ENCODE results near the gene CDC14A. TPM values are rescaled to one million over a fixed set of nuclear protein-coding genes. Genes with fewer than 3 reads are reported as not detected.
A peak's percentile ranks its signal among the peaks of the same experiment; 100 is the strongest.

CDC14A gene
- total RNA-seq, 2 donors from 2014 or later, result 9.6 to 16.8 TPM

- TF ChIP-seq, protein P1, sequence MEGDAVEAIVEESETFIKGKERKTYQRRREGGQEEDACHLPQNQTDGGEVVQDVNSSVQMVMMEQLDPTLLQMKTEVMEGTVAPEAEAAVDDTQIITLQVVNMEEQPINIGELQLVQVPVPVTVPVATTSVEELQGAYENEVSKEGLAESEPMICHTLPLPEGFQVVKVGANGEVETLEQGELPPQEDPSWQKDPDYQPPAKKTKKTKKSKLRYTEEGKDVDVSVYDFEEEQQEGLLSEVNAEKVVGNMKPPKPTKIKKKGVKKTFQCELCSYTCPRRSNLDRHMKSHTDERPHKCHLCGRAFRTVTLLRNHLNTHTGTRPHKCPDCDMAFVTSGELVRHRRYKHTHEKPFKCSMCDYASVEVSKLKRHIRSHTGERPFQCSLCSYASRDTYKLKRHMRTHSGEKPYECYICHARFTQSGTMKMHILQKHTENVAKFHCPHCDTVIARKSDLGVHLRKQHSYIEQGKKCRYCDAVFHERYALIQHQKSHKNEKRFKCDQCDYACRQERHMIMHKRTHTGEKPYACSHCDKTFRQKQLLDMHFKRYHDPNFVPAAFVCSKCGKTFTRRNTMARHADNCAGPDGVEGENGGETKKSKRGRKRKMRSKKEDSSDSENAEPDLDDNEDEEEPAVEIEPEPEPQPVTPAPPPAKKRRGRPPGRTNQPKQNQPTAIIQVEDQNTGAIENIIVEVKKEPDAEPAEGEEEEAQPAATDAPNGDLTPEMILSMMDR (IDR thresholded peaks at IDR 0.05), result no peak
- no peak for DNase-seq
- H3K4me3 ChIP-seq, result no peak overlapping the region
- H3K36me3 ChIP-seq, result no peaks in the 10 kb centered on the region
- H3K9ac ChIP-seq (ENCODE audit: low read depth in 2 of 2, low read length in 2 of 2), result no peak overlapping the region
- H3K27me3 ChIP-seq, result no peaks in the 10 kb centered on the region
- intact Hi-C loops (cut with DNase I), result loop anchor here (10.0 kb wide), 1 partner anchor 80 kb away; the partner anchor contains the start of gene CDC14A
- no peak overlapping the region for H3K27ac ChIP-seq
- H3K9me3 ChIP-seq, result no peaks in the 10 kb centered on the region
- no peaks in the 10 kb centered on the region for H3K4me1 ChIP-seq
Measured at GRCh38 chr1:100434831-100435230, 82.5 kb downstream of the CDC14A start.

DNA sequence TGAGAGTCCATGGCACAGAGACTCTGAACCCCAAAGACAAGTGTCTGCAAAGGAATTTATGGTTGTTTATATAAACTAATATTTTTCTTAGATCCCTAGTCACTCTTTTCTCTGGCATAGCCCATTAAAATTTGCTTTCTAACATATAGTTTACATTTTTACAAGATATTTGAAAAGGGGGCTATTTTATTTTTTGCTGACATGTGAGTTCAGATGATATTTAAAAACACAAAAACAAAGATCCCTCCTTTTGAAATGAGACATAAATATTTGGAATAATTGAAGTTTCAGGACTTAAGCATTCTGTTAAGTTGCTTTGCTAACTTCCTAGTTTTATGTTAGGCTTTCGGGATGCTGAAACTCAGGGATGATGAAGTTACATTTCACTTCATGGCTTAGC is 86.1 kb downstream of the CDC14A start:
- no peak for DNase-seq
- no peak overlapping the region for H3K9ac ChIP-seq (ENCODE audit: low read depth in 2 of 2, low read length in 2 of 2)
- H3K4me1 ChIP-seq, result no peaks in the 10 kb centered on the region
- H3K27ac ChIP-seq, result no peak overlapping the region
- H3K27me3 ChIP-seq, result no peaks in the 10 kb centered on the region
- intact Hi-C loops (cut with DNase I), result loop anchor here (10.0 kb wide), 1 partner anchor 84 kb away; the partner anchor contains the start of gene CDC14A
- H3K36me3 ChIP-seq, result no peaks in the 10 kb centered on the region
- no peaks in the 10 kb centered on the region for H3K9me3 ChIP-seq
- no peak overlapping the region for H3K4me3 ChIP-seq
- TF ChIP-seq, protein P1 (IDR thresholded peaks at IDR 0.05), result no peak

GRCh38 chr1:100438789-100439188 is 86.5 kb downstream of the CDC14A start:
- H3K27ac ChIP-seq, result no peak overlapping the region
- H3K36me3 ChIP-seq, result no peaks in the 10 kb centered on the region
- TF ChIP-seq, protein P1 (IDR thresholded peaks at IDR 0.05), result no peak
- H3K9ac ChIP-seq (ENCODE audit: low read depth in 2 of 2, low read length in 2 of 2), result no peak overlapping the region
- intact Hi-C loops (cut with DNase I), result loop anchor here (10.0 kb wide), 1 partner anchor 84 kb away; the partner anchor contains the start of gene CDC14A
- no peaks in the 10 kb centered on the region for H3K4me1 ChIP-seq
- H3K9me3 ChIP-seq, result no peaks in the 10 kb centered on the region
- no peak for DNase-seq
- H3K27me3 ChIP-seq, result no peaks in the 10 kb centered on the region
- no peak overlapping the region for H3K4me3 ChIP-seq

- peak; percentile 60 for DNase-seq
- TF ChIP-seq, protein P1 (IDR thresholded peaks at IDR 0.05), result no peak
- H3K4me3 ChIP-seq, result no peak overlapping the region
- peak overlapping the region in 1 of 2 donors; percentile 19 for H3K9ac ChIP-seq (ENCODE audit: low read depth in 2 of 2, low read length in 2 of 2)
- intact Hi-C loops (cut with DNase I), result no loop called here
- no peaks in the 10 kb centered on the region for H3K27me3 ChIP-seq
- peak overlapping the region; percentile 26 for H3K27ac ChIP-seq
- no peaks in the 10 kb centered on the region for H3K9me3 ChIP-seq
- no peaks in the 10 kb centered on the region for H3K4me1 ChIP-seq
- no peaks in the 10 kb centered on the region for H3K36me3 ChIP-seq
Measured at GRCh38 chr1:100440075-100440809, 87.9 kb downstream of the CDC14A start.

DNA sequence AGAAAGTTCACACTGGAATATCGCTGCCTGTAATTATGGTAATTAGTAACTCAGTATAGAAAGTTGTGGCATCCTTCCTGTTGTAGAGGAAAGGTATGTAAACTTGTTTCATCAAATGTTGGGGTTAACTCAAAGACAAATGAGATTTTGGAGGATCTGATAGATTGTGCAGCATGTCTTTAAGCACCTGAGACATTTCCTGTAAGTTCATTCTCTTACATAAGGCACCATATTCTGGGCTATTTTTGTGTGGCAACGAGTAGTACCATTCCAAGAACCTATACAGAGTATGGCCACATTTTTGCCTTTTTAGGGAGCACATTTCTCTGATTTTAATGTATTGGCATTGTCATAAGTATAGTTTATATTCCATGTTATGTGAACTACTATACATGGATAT is 88.8 kb downstream of the CDC14A start:
- H3K27me3 ChIP-seq, result no peaks in the 10 kb centered on the region
- H3K4me1 ChIP-seq, result no peaks in the 10 kb centered on the region
- H3K4me3 ChIP-seq, result no peak overlapping the region
- DNase-seq, result no peak
- TF ChIP-seq, protein P1 (IDR thresholded peaks at IDR 0.05), result no peak
- intact Hi-C loops (cut with DNase I), result no loop called here
- peak overlapping the region; percentile 9 for H3K27ac ChIP-seq
- no peaks in the 10 kb centered on the region for H3K36me3 ChIP-seq
- no peaks in the 10 kb centered on the region for H3K9me3 ChIP-seq
- H3K9ac ChIP-seq (ENCODE audit: low read depth in 2 of 2, low read length in 2 of 2), result no peak overlapping the region

Data from colonic mucosa (tissue), 4 donors.